Coronary artery (tissue), 2 donors: ENCODE results near the gene ALDH1L1.
A peak's percentile ranks its signal among the peaks of the same experiment; 100 is the strongest.

ENCODE experiments used
- DNase-seq: peaks from one replicate; pipeline ENCODE4 v3.0.0-alpha.2; 2017; ENCODE audit warnings: low spot score
- H3K27ac ChIP-seq, 2 donors: fragments of 200-600 bp; sonication (generic); one replicate each; pipeline ENCODE4 v1.5.1; 2016 to 2019
- H3K4me3 ChIP-seq: fragments of 200-600 bp; sonication (generic); 2 replicates; pipeline ENCODE4 v1.5.1; 2016; ENCODE audit warnings: mild to moderate bottlenecking, moderate library complexity
- TF ChIP-seq, protein P1 (sequence below): fragments of 200-600 bp; sonication (generic); IDR thresholded peaks from one replicate; pipeline ENCODE4 v1.5.1; 2019; ENCODE audit warnings: antibody characterized with exemption

The ALDH1L1 gene

DNA sequence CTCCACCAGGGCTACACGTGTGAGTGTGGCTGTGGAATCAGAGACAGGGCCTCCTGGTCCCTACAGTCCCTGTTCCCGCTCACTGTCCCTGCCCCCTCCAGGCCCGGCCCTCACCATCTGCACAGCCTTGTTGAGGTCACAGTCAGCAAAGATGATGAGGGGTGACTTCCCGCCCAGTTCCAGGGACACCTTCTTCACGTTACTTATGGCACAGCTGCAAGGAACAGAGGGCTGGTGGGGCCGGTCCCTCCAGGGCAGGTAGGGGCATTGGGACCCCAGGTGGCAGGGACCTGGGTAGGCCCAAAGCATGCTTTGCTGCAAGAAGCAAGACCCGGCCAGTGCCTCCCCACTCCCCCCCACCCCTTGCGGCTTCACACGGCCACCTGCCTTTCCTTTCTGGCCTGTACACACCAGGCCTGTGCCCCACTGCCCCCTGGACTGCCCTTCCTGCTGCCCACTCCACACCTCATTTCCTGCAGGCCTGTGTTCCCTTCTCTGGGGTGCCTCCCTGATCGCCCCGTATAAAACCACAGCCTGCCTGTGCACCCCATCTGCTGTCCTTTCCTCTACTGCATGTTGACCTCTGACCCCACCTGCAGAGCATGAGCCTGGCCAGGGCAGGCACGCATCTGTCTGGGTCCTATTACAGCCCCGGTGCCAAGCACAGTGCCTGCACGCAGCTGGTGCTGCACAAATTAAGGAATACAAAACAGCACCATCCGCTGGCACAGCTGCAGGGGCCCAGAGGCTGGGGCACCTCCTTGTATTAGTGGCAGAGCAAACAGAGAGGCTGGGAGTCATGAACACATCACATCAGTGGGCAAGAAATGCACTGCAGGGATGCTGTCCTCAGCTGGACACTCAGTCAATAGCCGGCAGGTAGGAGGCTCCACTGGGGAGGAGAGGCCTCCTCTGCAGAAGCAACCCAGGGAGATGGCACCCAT, 65.7 kb downstream of the ALDH1L1 start:
- DNase-seq = no peak
- no peak overlapping the region for H3K4me3 ChIP-seq
- no peak overlapping the region for H3K27ac ChIP-seq
- TF ChIP-seq, protein P1, sequence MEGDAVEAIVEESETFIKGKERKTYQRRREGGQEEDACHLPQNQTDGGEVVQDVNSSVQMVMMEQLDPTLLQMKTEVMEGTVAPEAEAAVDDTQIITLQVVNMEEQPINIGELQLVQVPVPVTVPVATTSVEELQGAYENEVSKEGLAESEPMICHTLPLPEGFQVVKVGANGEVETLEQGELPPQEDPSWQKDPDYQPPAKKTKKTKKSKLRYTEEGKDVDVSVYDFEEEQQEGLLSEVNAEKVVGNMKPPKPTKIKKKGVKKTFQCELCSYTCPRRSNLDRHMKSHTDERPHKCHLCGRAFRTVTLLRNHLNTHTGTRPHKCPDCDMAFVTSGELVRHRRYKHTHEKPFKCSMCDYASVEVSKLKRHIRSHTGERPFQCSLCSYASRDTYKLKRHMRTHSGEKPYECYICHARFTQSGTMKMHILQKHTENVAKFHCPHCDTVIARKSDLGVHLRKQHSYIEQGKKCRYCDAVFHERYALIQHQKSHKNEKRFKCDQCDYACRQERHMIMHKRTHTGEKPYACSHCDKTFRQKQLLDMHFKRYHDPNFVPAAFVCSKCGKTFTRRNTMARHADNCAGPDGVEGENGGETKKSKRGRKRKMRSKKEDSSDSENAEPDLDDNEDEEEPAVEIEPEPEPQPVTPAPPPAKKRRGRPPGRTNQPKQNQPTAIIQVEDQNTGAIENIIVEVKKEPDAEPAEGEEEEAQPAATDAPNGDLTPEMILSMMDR = no peak

DNA sequence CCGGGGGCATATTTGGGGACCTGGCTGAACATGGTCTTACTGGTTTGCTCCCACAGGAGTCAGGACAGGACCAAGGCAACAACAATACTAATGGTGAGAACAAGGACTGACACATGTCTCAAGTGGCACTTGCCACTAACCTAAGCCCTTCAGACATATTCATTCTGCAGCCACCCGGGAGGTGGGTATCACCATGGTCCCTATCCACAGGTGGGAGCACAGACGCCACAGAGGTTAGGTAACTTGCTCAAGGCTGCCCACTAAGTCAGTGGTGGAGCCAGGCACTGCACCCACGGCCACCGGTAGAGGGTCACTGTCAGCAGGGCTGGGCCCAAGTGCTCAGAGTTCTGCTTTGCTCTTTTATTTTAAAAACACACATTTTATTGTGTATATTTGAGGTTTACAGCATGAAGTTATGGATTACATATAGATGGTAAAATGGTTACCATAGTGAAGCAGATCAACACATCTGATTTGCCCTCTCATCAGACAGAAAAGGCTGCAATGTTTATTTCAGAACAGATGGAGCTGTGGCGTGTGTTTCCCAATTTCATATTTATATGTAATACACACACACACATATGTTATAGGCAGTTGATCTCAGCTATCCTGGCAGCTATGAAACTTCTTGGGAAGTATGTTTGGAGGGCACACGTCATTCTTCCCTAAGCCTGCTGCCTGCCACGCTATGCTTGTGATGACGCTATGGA, 66.5 kb downstream of the ALDH1L1 start:
- TF ChIP-seq, protein P1 = no peak
- Histone ChIP-seq H3K27ac (no peak overlapping the region), H3K4me3 (no peak overlapping the region)
- DNase-seq = no peak

DNA sequence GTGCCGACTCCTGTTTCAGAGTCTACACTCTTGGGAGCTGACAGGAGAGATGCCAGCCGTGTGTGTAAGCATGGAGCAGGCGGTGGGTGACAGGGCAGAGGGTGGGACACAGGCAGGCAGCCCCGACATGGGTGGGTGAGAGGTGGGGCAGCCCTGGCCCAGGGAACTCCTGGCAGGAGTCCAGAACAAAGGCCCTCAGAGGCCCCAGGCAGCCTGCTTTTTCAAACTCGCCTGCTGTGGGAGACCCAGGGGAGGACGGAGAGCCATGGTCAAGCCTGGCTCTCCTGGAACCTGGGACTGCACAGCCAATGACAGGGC, 67.2 kb downstream of the ALDH1L1 start:
- DNase-seq = no peak
- TF ChIP-seq, protein P1 = no peak
- no peak overlapping the region for H3K4me3 ChIP-seq
- no peak overlapping the region for H3K27ac ChIP-seq

DNA sequence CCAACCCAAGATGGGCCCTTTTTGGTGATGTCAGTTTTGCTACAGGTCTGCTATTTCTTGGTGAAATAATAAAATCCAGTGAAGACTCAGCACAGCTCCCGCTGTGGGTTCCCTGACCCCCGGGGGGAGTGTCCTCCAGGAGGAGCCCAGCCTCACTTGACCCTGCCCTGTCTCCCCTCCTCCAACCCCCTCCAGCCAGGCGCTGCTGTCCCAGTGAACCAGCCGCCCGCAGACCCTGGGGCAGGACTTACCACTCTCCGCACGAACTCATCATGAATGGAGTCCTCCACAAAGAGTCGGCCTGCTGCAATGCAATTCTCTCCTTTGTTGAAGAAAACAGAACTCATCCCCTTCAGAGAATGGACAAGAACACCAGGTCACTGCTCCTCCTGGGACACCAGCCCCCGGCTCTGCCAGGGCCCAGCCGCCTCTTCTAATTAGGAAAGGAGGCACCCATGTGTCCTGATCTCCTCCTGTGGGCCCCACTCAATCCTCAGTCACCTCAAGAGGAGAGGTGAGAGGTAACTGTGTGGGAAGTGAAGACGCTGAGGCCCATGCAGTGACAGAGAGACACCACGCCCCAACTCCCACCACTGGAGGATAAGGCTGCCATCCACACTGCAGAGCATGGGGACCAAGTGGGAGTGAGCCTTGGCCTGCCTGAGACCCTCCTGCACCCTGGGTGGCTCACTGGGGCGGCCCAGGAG, 67.7 kb downstream of the ALDH1L1 start:
- TF ChIP-seq, protein P1 = no peak
- H3K27ac ChIP-seq = no peak overlapping the region
- H3K4me3 ChIP-seq = no peak overlapping the region
- peak; percentile 67 for DNase-seq

DNA sequence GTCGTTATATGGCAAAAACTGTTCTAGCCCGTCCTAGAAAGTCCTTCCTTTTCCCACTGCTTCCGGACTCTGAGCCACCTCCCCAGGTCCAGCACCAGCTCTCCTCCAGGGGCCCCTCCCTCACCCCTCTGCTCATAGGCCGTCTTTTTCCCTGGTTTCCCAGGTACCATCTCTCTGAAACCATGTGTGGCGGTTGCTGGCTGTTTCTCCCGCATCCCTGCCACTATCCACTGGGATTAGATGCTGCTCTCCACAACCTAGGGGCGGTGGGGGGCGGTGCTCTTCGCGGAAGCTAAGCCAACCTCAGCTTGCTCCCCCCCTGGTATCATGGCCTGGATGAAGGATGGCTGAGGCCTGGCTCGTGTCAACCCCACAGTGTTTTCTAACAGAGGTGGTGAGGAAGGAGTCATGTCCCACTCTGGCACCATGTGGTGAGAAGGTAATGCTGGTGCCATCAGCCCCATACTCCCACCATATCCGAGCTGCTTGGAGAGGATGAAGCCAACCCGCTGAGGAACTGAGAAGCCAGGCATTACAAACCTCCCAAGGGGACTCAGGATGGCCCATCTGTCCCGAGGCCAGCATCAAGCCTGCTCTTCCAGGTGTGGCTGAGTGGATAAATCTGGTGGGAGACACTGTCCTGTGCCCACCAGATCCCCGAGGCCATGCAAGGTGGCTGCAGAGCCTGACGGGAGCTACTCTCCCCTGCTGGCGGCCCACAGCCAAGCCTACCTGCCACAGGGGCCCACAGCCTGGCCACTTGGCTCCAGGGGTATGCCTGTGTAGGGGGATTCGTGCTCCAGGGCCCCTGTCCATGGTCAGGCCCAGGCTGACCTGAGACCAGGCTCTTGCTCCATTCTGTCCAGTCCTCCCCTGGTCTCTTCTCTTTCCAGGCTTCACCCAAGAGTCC, 68.6 kb downstream of the ALDH1L1 start:
- TF ChIP-seq, protein P1 = no peak
- H3K27ac ChIP-seq = no peak overlapping the region
- H3K4me3 ChIP-seq = no peak overlapping the region
- DNase-seq = peak; percentile 56

DNA sequence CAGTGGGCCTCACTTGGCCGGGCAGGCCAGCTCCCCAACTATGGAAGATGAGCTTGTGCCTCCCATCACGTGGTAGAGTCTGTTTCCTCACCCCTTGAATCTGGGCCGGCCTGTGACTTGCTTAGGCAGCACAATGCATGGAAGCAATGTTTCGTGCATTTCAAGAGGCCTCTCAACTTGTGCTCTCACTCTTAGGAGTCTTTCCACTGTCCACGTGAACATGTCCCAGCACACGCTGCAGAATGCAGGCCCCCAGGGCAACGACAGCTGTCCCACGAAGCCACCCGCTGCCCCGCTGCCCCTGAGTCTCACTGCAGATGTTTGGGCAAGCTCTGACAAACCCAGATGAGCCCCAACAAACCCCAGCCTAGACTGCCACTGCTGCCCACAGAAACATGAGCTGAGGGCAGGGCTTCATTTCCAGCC, 69.2 kb downstream of the ALDH1L1 start:
- DNase-seq = peak; percentile 66
- Histone ChIP-seq H3K27ac (no peak overlapping the region), H3K4me3 (no peak overlapping the region)
- TF ChIP-seq, protein P1 = no peak
